Cardiac muscle cell (in vitro differentiated cells and primary cell): ENCODE data around the gene PHOSPHO2. TPM values are rescaled to one million over a fixed set of nuclear protein-coding genes. Genes with fewer than 3 reads are reported as not detected.

ENCODE experiments used
- DNase-seq, 2 donors: peaks; one replicate each; pipeline versions ENCODE4 v3.0.0 to v3.0.0-alpha.2; 2010 to 2017; ENCODE audit warnings: low read depth in 1 of 2, low spot score in 1 of 2
- H3K27ac ChIP-seq: fragments of 200-600 bp; sonication (generic); 2 replicates; pipeline ENCODE4 v1.5.1; 2016
- H3K27me3 ChIP-seq: fragments of 200-600 bp; sonication (generic); 2 replicates; pipeline ENCODE4 v1.6.0; 2016; ENCODE audit warnings: control low read depth
- H3K36me3 ChIP-seq: fragments of 200-600 bp; sonication (generic); 2 replicates; pipeline ENCODE4 v1.5.1; 2016; ENCODE audit warnings: control low read depth
- H3K4me1 ChIP-seq: fragments of 200-600 bp; sonication (generic); 2 replicates; pipeline ENCODE4 v1.8.1; 2017; ENCODE audit warnings: low read depth, mild to moderate bottlenecking, mixed run types
- H3K4me3 ChIP-seq: fragments of 200-600 bp; sonication (generic); 2 replicates; pipeline ENCODE4 v1.5.1; 2016; ENCODE audit warnings: mild to moderate bottlenecking
- H3K9me3 ChIP-seq: fragments of 200-600 bp; sonication (generic); 2 replicates; pipeline ENCODE4 v1.5.1; 2017; ENCODE audit warnings: low read depth, mild to moderate bottlenecking, control low read depth
- CTCF ChIP-seq: IDR thresholded peaks from 2 replicates; pipeline ENCODE4 v1.5.1; 2012; ENCODE audit warnings: low read depth, mild to moderate bottlenecking, low read length
- polyA plus RNA-seq: library from polyadenylated mRNA; unstranded; fragments of >200 nt; fragmentation: Nextera tagmentation; extraction: Ambion mirVana; gene quantifications from 2 replicates; pipeline ENCODE4 v1.2.1, GENCODE V29; 2016
- total RNA-seq: library from RNA; depleted of rRNA; stranded (reverse); fragments of >200 nt; gene quantifications from 2 replicates; pipeline ENCODE4 v1.2.3, GENCODE V29; 2016

PHOSPHO2 gene
- total and polyA plus RNA-seq, 2 experiments from 2014 or later, result 3.4 to 3.8 TPM

GRCh38 chr2:169732583-169733358 lies 38.5 kb downstream of the PHOSPHO2 start:
- DNase-seq, result no peak
- Histone ChIP-seq H3K27ac (peak overlapping the region; percentile 73), H3K9me3 (no peaks in the 10 kb centered on the region), H3K27me3 (no peaks in the 10 kb centered on the region), H3K4me1 (peaks cover 23% of the 10 kb centered on the region), H3K4me3 (peak overlapping the region; percentile 81), H3K36me3 (no peaks in the 10 kb centered on the region)
- TF ChIP-seq CTCF, result no peak

GRCh38 chr2:169734169-169734847 lies 40.0 kb downstream of the PHOSPHO2 start:
- DNase-seq, result peak; percentile 14 to 69
- peak overlapping the region; percentile 73 for H3K27ac ChIP-seq
- TF ChIP-seq CTCF, result no peak

GRCh38 chr2:169735623-169736022 lies 41.4 kb downstream of the PHOSPHO2 start:
- H3K9me3 ChIP-seq, result no peaks in the 10 kb centered on the region
- H3K27ac ChIP-seq, result no peak overlapping the region
- H3K4me3 ChIP-seq, result no peak overlapping the region
- H3K4me1 ChIP-seq, result peaks cover 23% of the 10 kb centered on the region
- H3K36me3 ChIP-seq, result no peaks in the 10 kb centered on the region
- no peak for DNase-seq
- H3K27me3 ChIP-seq, result no peaks in the 10 kb centered on the region
- TF ChIP-seq CTCF, result no peak

More at GRCh38 chr2:169734169-169734847, 40.0 kb downstream of the PHOSPHO2 start:
- Histone ChIP-seq H3K4me1 (peaks cover 23% of the 10 kb centered on the region), H3K9me3 (no peaks in the 10 kb centered on the region), H3K27me3 (no peaks in the 10 kb centered on the region), H3K36me3 (no peaks in the 10 kb centered on the region), H3K4me3 (peak overlapping the region; percentile 81)

GRCh38 chr2:169736902-169737301 lies 42.6 kb downstream of the PHOSPHO2 start:
- DNase-seq, result no peak
- Histone ChIP-seq H3K4me3 (peak overlapping the region; percentile 2), H3K9me3 (no peaks in the 10 kb centered on the region), H3K4me1 (peaks cover 23% of the 10 kb centered on the region), H3K27me3 (no peaks in the 10 kb centered on the region), H3K36me3 (peaks cover 8% of the 10 kb centered on the region), H3K27ac (no peak overlapping the region)
- no peak for TF ChIP-seq CTCF

- Histone ChIP-seq H3K27ac (no peak overlapping the region), H3K4me1 (peaks cover 23% of the 10 kb centered on the region), H3K27me3 (no peaks in the 10 kb centered on the region), H3K36me3 (peaks cover 25% of the 10 kb centered on the region), H3K4me3 (no peak overlapping the region), H3K9me3 (no peaks in the 10 kb centered on the region)
- no peak for DNase-seq
- TF ChIP-seq CTCF, result no peak
Observed at GRCh38 chr2:169738566-169739229, 44.4 kb downstream of the PHOSPHO2 start.
